H9 (cell line): Measurements from ENCODE around the gene LRRC71. TPM values are rescaled to one million over a fixed set of nuclear protein-coding genes. Genes with fewer than 3 reads are reported as not detected.

Experiments used
- DNase-seq: peaks from one replicate; pipeline ENCODE4 v3.0.0-alpha.2; 2017
- H2AFZ ChIP-seq: one replicate; pipeline ENCODE4 v1.6.1; 2013; ENCODE audit warnings: mild to moderate bottlenecking, low read length, control low read depth, moderate library complexity
- H2AK5ac ChIP-seq: 2 replicates; pipeline ENCODE4 v1.6.1; 2013; ENCODE audit warnings: low read length, control low read depth, mixed read lengths; ENCODE audit not compliant: insufficient read length
- H2BK120ac ChIP-seq: one replicate; pipeline ENCODE4 v1.6.1; 2013; ENCODE audit warnings: low read depth, mild to moderate bottlenecking, low read length, control low read depth, inconsistent platforms; ENCODE audit not compliant: poor library complexity, severe bottlenecking
- H2BK12ac ChIP-seq: 2 replicates; pipeline ENCODE4 v1.6.1; 2013; ENCODE audit warnings: low read length, control low read depth, mixed read lengths, low read depth; ENCODE audit not compliant: insufficient read length
- H2BK15ac ChIP-seq: 2 replicates; pipeline ENCODE4 v1.6.1; 2013; ENCODE audit warnings: low read depth, low read length, control low read depth
- H2BK20ac ChIP-seq: one replicate; pipeline ENCODE4 v1.6.1; 2013; ENCODE audit warnings: low read depth, mild to moderate bottlenecking, low read length, control low read depth, inconsistent platforms; ENCODE audit not compliant: poor library complexity, severe bottlenecking
- H2BK5ac ChIP-seq: 2 replicates; pipeline ENCODE4 v1.6.1; 2013; ENCODE audit warnings: low read length, control low read depth, mixed read lengths; ENCODE audit not compliant: insufficient read length
- H3K14ac ChIP-seq: 2 replicates; pipeline ENCODE4 v1.6.1; 2013; ENCODE audit warnings: low read length, control low read depth; ENCODE audit not compliant: insufficient read depth
- H3K18ac ChIP-seq: 2 replicates; pipeline ENCODE4 v1.6.1; 2013; ENCODE audit warnings: low read depth, mild to moderate bottlenecking, mixed read lengths, low read length, control low read depth; ENCODE audit not compliant: insufficient read length
- H3K23ac ChIP-seq: 2 replicates; pipeline ENCODE4 v1.6.1; 2013; ENCODE audit warnings: low read length, control low read depth, mixed read lengths, low read depth; ENCODE audit not compliant: insufficient read length
- H3K23me2 ChIP-seq: 2 replicates; pipeline ENCODE4 v1.6.1; 2013; ENCODE audit warnings: low read depth, mild to moderate bottlenecking, mixed read lengths, low read length, control low read depth; ENCODE audit not compliant: insufficient read length, poor library complexity, severe bottlenecking
- H3K27ac ChIP-seq: 2 replicates; pipeline ENCODE4 v1.5.1; 2013; ENCODE audit warnings: low read length, control low read depth, mixed read lengths, low read depth; ENCODE audit not compliant: insufficient read length
- H3K27me3 ChIP-seq: 2 replicates; pipeline ENCODE4 v1.6.1; 2013; ENCODE audit warnings: low read length, control low read depth, inconsistent platforms; ENCODE audit not compliant: insufficient read depth
- H3K4ac ChIP-seq: 2 replicates; pipeline ENCODE4 v1.6.1; 2013; ENCODE audit warnings: low read depth, mild to moderate bottlenecking, control low read depth, inconsistent platforms, low read length, moderate library complexity
- H3K4me1 ChIP-seq: 2 replicates; pipeline ENCODE4 v1.6.1; 2013; ENCODE audit warnings: low read length, control low read depth, inconsistent platforms; ENCODE audit not compliant: insufficient read depth
- H3K4me2 ChIP-seq: 2 replicates; pipeline ENCODE4 v1.6.1; 2013; ENCODE audit warnings: low read length, control low read depth, mixed read lengths; ENCODE audit not compliant: insufficient read length, insufficient read depth
- H3K56ac ChIP-seq: 2 replicates; pipeline ENCODE4 v1.6.1; 2013; ENCODE audit warnings: low read depth, mild to moderate bottlenecking, mixed read lengths, low read length, control low read depth; ENCODE audit not compliant: insufficient read length
- H3K79me1 ChIP-seq: 2 replicates; pipeline ENCODE4 v1.6.1; 2013; ENCODE audit warnings: low read depth, mild to moderate bottlenecking, moderate library complexity, low read length, control low read depth, inconsistent platforms; ENCODE audit not compliant: insufficient read depth, poor library complexity, severe bottlenecking
- H3K79me2 ChIP-seq: 2 replicates; pipeline ENCODE4 v1.6.1; 2013; ENCODE audit warnings: low read length, control low read depth, inconsistent platforms; ENCODE audit not compliant: insufficient read depth
- H3K9ac ChIP-seq: 2 replicates; pipeline ENCODE4 v1.6.1; 2013; ENCODE audit warnings: low read length, control low read depth, mixed read lengths; ENCODE audit not compliant: insufficient read length; ENCODE audit errors: extremely low read depth
- H3K9me3 ChIP-seq: one replicate; pipeline ENCODE4 v1.6.1; 2013; ENCODE audit warnings: low read depth, low read length, inconsistent platforms; ENCODE audit not compliant: control insufficient read depth
- H3T11ph ChIP-seq: one replicate; pipeline ENCODE4 v1.6.1; 2013; ENCODE audit warnings: mild to moderate bottlenecking, low read length, control low read depth, inconsistent platforms
- H4K20me1 ChIP-seq: one replicate; pipeline ENCODE4 v1.6.1; 2013; ENCODE audit not compliant: control insufficient read depth, insufficient read length, insufficient read depth
- H4K5ac ChIP-seq: 2 replicates; pipeline ENCODE4 v1.6.1; 2013; ENCODE audit warnings: low read depth, mild to moderate bottlenecking, mixed read lengths, low read length, control low read depth; ENCODE audit not compliant: insufficient read length
- H4K8ac ChIP-seq: replicated peaks from 2 replicates; pipeline ENCODE4 v1.6.1; 2013; ENCODE audit warnings: low read length, control low read depth, mixed read lengths, low read depth; ENCODE audit not compliant: insufficient read length
- H4K91ac ChIP-seq: 2 replicates; pipeline ENCODE4 v1.6.1; 2013; ENCODE audit warnings: low read depth, mild to moderate bottlenecking, moderate library complexity, mixed read lengths, low read length, control low read depth; ENCODE audit not compliant: insufficient read length
- H3K27ac Mint-ChIP-seq, 3 experiments: 2 replicates in 2 of 3; 3 replicates in 1 of 3; pipeline ENCODE4 v1.8.0; 2020 to 2021; ENCODE audit warnings: mixed read lengths in 3 of 3, mild to moderate bottlenecking in 1 of 3, moderate library complexity in 1 of 3
- H3K27me3 Mint-ChIP-seq: 2 replicates; pipeline ENCODE4 v1.8.0; 2021; ENCODE audit warnings: low read depth, mild to moderate bottlenecking, moderate library complexity, mixed read lengths
- H3K36me3 Mint-ChIP-seq, 3 experiments: 2 replicates in 2 of 3; 3 replicates in 1 of 3; pipeline ENCODE4 v1.8.0; 2020 to 2021; ENCODE audit warnings: low read depth in 3 of 3, mixed read lengths in 3 of 3; ENCODE audit not compliant: insufficient read depth in 1 of 3
- H3K4me1 Mint-ChIP-seq, 2 experiments: 2 replicates each; pipeline ENCODE4 v1.8.0; 2020; ENCODE audit warnings: mixed read lengths in 2 of 2
- H3K4me3 Mint-ChIP-seq, 2 experiments: 2 replicates in 1 of 2; 3 replicates in 1 of 2; pipeline ENCODE4 v1.8.0; 2020 to 2021; ENCODE audit warnings: mild to moderate bottlenecking in 2 of 2, mixed read lengths in 2 of 2, moderate library complexity in 1 of 2
- H3K9me3 Mint-ChIP-seq, 2 experiments: 2 replicates in 1 of 2; 3 replicates in 1 of 2; pipeline ENCODE4 v1.8.0; 2020; ENCODE audit warnings: mild to moderate bottlenecking in 2 of 2, mixed read lengths in 2 of 2, moderate library complexity in 1 of 2
- CTCF ChIP-seq: fragments of 200-600 bp; sonication (generic); conservative IDR thresholded peaks from 3 replicates; pipeline ENCODE4 v1.8.0; 2021; ENCODE audit warnings: antibody characterized with exemption, mild to moderate bottlenecking
- WGBS: extraction: QIAGEN DNeasy Blood & Tissue Kit; methylation state at CpG from one replicate; pipeline ENCODE4 v1.1.7; 2013; ENCODE audit warnings: missing lambda C conversion rate, low lambda C conversion rate, mixed read lengths; ENCODE audit not compliant: insufficient read length; ENCODE audit errors: extremely low coverage; 5-methylcytosine and 5-hydroxymethylcytosine counted together
- total RNA-seq: library from RNA; stranded (reverse); gene quantifications from 2 replicates; pipeline ENCODE4 v1.2.1, GENCODE V29; 2021

The LRRC71 gene
- total RNA-seq, 1 experiment from 2014 or later: not detected

GRCh38 chr1:156953571-156953970 lies 33.1 kb downstream of the LRRC71 start:
- H4K8ac ChIP-seq: no peak overlapping the region
- Mint-ChIP-seq H3K4me1 (peaks cover 3 to 8% of the 10 kb centered on the region in 2 experiments; a peak in 3 of 4 replicates), H3K36me3 (peaks cover 33 to 86% (median 76%) of the 10 kb centered on the region in 3 experiments; a peak in 6 of 7 replicates), H3K9me3 (no peaks in the 10 kb centered on the region), H3K4me3 (no peak overlapping the region), H3K27ac (no peak overlapping the region), H3K27me3 (no peaks in the 10 kb centered on the region)
- no peaks in the 10 kb centered on the region for H3K4me1 ChIP-seq
- no peak overlapping the region for H2BK5ac ChIP-seq
- H3T11ph ChIP-seq: no peak overlapping the region
- no CpG with 5 or more reads among the region's 2 CpGs for WGBS
- no peak overlapping the region for H3K18ac ChIP-seq
- H4K5ac ChIP-seq: no peak overlapping the region
- H3K27me3 ChIP-seq: no peaks in the 10 kb centered on the region
- H3K23ac ChIP-seq: no peak overlapping the region
- no peak overlapping the region for H2AFZ ChIP-seq
- no peaks in the 10 kb centered on the region for H4K20me1 ChIP-seq
- H3K14ac ChIP-seq: no peak overlapping the region
- H3K23me2 ChIP-seq: no peaks in the 10 kb centered on the region
- H3K27ac ChIP-seq: no peak overlapping the region
- H3K4me2 ChIP-seq: no peak overlapping the region
- no peak for TF ChIP-seq CTCF
- H3K9me3 ChIP-seq: no peaks in the 10 kb centered on the region
- no peak overlapping the region for H3K56ac ChIP-seq
- no peak overlapping the region for H2BK15ac ChIP-seq
- no peak overlapping the region for H2AK5ac ChIP-seq
- H2BK120ac ChIP-seq: no peak overlapping the region
- H3K4ac ChIP-seq: no peak overlapping the region
- no peaks in the 10 kb centered on the region for H3K79me1 ChIP-seq
- DNase-seq: no peak
- no peak overlapping the region for H4K91ac ChIP-seq
- H3K9ac ChIP-seq: no peak overlapping the region
- H2BK20ac ChIP-seq: no peak overlapping the region
- H2BK12ac ChIP-seq: no peak overlapping the region
- no peaks in the 10 kb centered on the region for H3K79me2 ChIP-seq
